Measurements from ENCODE around the gene MSL2.

- TF ChIP-seq CTCF (IDR thresholded peaks at IDR 0.05; ENCODE audit: low read depth, low read length) (no peak), EZH2phosphoT487 (IDR thresholded peaks at IDR 0.05; ENCODE audit: low read depth) (no peak)
Measured at GRCh38 chr3:136207489-136208115, 11.5 kb upstream of the MSL2 start.
